GM20431 (cell line): ENCODE data around the gene HPCAL1.
"Not testable (repeated sequence)": the region's sequence is repeated elsewhere in the genome, so short reads cannot be mapped to it uniquely, and the experiment has no call there.

Experiments used
- in situ Hi-C: fragments of 300-500 bp; cut with MseI, MboI; formaldehyde crosslinking; loops from one replicate; pipeline ENCODE4 v1.15.0; 2020; ENCODE audit warnings: low sequenced_read_pairs; ENCODE audit not compliant: unreplicated experiment

HPCAL1 gene

DNA sequence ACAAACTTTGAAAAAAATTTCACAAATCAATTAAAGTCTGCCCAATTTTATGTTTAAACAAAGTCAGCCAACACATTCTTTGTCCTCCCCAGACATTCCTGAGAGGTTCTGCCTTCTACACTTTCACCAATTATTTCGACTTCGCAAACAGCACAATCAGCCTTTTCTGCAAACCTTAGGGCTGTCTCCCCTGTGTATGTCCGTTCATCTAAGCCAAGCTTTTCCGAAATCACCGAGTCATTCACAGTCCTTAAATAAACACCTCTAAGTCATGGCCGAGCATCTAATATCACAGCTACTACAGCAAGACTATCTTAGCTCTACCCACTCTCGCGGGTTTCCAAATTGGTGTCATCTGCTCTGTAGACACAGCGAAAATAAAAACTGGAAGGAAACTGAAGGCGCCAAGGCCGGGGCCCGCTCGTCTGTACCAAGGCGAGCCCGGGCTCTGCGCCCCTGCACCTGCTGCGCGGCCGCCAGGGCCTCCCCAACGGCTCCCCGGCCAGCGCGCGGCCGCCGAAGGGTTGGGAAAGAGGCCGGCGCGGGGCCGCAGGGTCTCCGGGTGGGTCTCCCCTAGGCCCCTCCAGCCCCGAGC is 144.7 kb downstream of the HPCAL1 start:
- in situ Hi-C loops, result loop anchor here (10.0 kb wide), 1 partner anchor 313 kb away; no protein-coding TSS in a partner anchor

DNA sequence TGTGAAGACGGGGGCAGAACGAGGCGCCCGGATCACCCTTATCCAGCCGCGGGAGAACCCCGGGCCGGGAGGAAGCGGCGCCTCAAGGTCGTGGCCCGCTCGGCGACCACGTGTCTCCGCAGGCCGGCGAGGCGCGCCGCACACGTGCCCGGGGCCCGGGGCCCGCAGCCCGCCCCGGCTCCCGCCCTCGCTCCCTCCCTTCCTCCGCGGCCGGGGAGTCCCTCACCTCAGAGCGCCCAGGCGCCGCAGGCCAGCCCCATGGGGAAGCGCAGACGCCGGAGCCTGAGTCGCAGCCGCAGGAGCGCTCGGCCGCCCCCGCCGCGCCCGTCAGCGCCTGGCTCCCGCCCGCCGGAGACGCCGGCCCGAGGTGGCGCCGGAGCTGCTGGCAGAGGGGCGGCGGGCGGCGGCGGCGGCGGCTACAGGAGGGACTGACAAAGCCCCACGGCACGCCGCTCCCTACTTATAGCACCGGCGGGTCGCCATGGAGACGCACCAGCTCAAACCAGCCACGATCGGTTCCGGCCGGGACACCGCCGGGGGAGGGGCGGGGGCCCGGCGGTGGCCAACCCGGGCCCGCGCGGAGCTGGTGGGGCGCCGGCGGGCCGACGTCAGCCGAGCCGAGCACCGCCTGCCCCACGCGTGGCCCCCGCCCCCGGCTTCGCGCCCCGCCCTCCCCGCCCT is 145.3 kb downstream of the HPCAL1 start, which contains the start of gene ODC1:
Gene ODC1, minus strand, starts transcription at position 433 of the 681 bp plus-strand sequence. CDS start 3,295 bp downstream, outside the sequence.
- in situ Hi-C loops, result loop anchor here (10.0 kb wide), 1 partner anchor 313 kb away; no protein-coding TSS in a partner anchor

DNA sequence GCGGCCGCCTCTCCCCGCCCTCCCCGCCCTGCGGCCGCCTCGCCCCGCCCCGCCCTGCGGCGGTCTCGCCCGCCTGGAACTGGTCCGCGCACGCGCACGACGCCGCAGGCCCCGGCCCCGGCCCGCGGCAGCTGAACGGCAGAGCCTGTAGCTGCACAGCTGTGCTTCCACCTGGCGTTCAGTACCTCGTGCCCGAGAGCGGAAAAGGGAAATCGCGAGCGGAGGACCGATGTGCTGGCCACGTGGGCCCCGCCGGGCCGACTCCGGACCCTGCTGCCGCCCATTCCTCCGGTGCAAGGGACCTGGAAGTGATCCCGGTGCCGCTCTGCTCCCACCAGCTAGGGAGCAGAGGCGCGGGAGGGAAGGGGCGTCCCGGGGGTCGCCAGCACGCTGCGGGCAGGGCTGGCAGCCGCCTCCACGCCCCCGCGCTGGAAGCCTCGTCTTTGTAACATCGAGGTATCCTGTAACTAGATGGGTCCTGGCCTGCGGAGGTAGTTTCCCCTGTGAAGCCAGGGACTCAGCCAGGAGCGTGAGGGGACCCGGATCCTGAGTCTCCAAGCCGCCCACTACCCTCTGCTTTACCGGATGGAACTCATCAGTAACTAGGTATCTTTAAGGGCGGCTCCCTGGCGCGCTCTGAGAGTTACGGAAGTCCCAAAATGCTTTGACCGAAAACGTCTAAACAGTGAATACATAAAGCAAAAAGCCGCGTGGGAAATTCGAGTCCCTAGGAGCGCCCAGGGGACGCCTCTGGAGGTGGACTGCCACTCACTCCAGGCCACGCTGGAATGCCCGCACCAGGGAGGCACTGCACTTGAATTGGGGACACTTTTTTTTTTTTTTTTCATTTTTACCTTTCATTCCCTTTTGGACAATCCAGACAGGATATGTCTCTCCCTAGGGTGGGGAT is 146.1 kb downstream of the HPCAL1 start:
- in situ Hi-C loops, result loop anchor here (10.0 kb wide), 1 partner anchor 314 kb away; no protein-coding TSS in a partner anchor

DNA sequence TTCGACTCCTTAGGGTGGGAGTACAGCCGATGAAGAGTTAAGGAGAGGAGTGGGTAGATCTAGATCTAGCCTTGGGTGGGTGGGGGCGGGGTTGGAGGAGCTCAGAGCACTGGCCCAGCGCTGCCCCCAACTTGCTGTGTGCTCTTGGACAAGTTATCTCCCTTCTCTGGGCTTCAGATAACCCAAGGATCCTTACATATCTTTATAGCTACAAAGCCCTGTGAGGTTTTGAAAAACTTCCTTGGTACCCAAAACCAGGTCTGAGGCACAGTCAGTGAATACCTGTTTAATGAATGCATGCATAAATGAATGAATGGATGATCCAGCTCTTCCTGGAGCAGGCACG is 146.8 kb downstream of the HPCAL1 start:
- in situ Hi-C loops, result loop anchor here (10.0 kb wide), 1 partner anchor 315 kb away; no protein-coding TSS in a partner anchor

DNA sequence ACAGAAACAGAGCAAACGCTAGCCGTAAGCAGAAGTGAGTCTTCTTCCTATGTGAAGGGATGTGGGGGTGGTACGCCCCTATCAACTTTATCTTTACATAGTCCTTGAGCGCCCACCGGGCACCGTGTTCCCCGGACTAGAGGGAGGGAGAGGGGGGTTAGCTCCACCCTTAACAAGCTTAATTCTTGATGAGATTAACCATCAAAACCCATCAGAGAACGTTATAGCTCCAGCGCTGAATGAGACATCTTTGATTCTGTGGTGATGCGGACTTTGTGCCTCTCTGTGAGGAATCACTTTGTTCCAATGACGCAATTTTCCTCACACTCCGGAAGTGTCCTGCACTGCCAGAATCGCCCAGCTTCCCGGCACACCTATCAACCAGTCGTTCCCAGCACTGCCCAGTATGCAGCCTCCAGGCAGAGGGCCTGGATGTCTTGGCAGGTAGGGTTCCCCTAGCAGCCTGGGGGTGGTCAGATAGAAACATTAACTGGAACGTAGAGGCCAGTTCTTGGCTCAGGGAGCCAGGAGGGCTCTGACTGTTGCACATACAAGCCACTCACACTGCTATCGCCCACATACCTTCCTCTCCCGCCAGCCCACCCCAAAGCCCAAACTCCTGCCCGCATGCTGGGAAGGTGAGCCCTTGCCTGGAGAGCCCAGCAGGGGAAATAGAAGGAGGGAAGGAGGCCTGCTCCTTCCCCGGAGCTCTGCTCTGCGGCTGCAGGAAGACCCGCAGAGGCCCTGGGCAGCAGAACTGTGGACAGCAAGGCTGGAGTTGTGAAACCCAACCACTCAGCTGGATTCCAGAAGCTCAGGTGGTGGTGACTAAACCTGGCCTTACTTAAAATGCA is 147.4 kb downstream of the HPCAL1 start:
- in situ Hi-C loops, result loop anchor here (10.0 kb wide), 1 partner anchor 315 kb away; no protein-coding TSS in a partner anchor

DNA sequence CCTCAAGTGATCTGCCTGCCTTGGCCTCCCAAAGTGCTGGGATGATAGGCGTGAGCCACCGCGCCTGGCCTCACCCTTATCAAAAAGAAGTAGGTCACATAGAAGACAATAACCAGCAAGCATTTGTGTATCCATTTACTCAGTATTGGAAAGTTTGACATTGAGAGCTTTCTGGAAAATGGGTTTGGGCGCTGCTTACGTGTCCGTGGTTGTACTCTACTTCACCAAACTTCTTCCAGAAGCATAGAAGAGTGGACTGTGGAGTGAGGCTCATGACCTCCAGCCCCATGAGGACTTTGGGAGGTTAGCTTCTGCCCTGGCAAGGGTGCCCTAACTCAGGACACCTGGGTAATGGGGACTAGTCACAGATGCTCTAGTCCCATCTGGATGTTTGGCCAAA is 149.1 kb downstream of the HPCAL1 start:
- in situ Hi-C loops, result no loop called here

DNA sequence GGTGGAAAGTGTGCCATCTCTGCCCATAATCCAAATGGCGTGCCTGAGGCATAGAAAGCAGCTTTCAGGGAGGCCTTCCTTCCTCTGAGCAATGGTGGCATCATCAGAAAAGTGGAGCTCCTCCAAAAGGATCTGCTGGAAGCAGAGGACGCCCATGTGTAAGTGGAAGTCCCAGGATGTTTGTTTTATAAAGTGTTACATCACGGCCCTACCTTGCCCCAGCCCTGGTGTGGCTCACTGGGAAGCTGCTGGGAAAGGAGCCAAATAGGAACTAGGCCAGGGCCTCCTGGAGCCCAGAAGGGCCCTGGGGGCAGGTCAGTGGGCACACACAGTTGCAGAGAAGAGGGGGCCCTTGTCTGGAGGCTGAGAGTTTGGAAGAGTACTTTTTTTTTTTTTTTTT is 149.6 kb downstream of the HPCAL1 start:
- in situ Hi-C loops, result no loop called here

DNA sequence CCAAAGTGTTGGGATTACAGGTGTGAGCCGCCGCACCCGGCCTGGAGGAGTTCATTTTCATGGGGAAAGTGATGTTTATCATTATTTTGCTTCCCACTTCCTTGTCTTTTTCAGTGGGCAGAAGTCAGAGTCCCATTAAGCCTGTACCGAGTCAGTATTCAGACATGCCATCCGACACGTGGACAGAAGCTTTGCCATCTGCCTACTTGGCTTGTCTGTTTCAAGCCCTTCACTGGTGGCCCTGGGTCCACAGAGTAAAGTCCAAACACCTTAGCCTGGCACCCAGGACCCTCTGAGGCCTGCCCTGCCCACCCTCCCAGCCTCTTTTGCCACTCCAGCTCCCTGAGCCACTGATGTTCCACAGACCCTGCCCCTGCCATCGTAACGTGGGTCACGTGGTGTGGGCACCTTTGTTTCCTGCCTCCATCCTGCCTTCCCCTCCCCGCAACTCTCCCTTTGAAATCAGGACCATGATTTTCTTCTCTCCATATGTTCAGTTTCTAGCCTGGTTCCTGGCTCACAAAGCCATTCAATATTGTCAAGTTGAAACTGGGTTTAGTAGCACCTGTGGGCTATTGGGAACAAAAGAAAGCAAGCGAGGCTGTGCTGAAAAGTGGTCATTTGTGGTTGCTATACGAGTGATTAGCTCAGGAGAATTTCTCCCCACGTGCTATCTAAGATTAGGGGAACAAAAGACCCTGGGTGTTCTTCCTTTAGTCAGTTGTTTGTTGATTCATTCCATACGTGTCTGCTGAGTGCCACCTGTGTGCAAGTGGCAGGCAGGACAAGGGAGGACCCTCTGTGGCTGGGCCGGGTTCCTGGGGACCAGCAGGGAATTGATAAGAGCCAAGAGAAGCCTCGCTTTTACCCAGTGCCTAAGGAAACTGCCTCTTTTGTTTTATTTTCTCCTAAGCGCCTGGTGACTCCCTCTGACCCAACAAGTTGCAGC is 150.5 kb downstream of the HPCAL1 start:
- in situ Hi-C loops, result no loop called here

DNA sequence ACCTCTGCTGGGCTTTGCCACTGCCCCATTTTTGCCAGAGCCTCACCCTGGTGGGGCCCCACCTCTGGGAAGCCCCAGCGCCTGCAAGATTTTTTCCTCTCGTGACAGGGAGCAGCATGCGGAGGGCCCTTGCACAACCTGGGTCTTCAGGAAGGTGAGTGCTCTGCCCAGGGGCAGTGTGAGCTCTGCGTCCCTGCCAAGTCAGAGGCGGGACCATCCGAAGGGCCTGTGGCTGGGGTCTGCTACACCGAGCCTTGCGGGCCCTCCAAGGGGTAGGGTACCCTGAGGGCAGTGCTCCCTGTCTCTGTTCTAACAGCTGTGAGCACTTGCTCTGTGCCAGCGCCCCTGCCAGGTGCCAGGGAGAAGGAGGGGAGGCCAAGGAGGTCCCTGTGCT is 151.2 kb downstream of the HPCAL1 start:
- in situ Hi-C loops, result no loop called here

DNA sequence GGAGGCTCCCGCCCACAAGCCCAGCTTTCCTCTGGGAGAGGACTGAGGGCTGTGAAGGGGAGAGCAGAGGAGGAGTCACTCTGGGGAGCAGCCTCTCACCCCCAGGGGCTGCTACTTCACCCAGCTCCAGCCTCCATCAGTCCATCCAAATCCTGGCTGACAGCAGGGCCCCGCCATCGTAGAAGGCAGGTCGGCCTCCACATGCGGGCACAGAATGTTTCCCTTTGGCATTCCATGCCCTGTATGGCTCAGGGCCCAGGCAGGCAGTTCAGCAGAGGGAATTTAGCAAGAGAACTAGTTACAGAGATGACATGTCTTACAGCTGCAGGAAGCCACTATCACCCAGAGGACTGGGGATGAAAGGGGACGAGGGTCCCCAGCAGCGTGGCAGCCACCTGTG is 151.8 kb downstream of the HPCAL1 start:
- in situ Hi-C loops, result no loop called here

DNA sequence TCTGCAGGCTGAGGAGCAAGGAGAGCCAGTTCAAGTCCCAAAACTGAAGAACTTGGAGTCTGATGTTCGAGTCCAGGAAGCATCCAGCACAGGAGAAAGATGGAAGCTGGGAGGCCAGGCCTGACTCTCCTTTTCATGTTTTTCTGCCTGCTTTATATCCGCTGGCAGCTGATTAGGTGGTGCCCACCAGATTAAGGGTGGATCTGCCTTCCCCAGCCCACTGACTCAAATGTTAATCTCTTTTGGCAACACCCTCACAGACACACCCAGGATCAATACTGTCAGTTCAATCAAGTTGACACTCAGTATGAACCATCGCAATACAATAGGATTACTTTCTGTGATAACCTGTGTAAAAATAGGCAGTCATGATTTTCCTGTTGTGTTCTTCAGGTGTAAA is 154.5 kb downstream of the HPCAL1 start:
- in situ Hi-C loops, result not testable (repeated sequence)

DNA sequence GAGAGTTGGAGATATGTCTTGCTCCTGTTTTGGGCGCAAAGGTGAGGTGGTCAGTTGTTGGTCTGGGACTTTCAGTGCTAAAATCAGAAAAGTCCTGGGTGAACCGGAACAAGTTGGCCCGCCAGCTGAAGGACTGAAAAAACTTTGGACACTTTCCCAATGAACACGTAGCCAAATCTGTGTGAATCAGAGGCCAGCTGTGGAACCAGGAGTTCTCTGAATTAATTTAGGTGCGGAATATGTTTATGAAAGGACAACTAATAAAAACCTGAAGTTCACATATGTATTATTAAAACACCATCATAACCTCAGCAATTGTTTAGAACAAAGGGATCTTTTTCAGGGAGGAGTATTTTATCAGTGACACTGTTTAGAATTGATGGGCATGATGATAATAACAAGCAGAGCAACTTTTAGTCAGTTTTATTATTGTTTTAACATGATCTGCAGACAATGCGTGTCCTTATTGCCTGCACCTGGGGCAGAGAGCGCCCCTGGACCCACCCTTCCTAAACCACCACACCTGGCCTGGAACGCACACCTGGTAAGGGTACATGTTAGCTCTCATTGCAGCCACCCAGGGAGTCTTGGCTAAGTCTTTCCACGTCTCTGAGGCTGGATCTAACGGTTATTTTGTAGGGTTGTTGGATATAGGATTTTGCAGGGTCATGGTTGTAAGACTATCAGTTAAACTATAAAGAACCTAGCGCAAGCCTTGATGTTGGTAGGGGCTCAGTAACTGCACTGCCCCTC is 155.3 kb downstream of the HPCAL1 start:
- in situ Hi-C loops, result no loop called here

DNA sequence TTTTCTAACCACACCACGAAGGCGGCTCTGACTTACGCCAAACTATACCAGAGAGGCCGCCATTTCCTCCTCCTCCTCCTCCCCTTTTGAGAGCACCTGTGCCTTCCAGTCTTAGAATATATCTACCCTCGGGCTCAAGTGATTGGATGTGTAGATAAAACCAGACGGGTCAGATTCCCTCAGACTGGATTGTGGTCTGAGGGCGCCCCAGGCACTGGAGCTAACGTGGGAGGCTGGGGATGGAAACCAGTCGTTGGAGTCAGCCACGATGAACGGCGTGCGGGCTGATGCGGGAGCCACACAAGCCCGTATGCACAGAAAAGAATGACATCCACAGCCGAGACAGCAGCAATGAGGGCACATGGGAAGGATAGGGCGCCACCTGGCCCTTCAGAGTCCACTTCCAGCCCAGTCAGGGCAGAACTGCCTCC is 157.7 kb downstream of the HPCAL1 start:
- in situ Hi-C loops, result no loop called here

DNA sequence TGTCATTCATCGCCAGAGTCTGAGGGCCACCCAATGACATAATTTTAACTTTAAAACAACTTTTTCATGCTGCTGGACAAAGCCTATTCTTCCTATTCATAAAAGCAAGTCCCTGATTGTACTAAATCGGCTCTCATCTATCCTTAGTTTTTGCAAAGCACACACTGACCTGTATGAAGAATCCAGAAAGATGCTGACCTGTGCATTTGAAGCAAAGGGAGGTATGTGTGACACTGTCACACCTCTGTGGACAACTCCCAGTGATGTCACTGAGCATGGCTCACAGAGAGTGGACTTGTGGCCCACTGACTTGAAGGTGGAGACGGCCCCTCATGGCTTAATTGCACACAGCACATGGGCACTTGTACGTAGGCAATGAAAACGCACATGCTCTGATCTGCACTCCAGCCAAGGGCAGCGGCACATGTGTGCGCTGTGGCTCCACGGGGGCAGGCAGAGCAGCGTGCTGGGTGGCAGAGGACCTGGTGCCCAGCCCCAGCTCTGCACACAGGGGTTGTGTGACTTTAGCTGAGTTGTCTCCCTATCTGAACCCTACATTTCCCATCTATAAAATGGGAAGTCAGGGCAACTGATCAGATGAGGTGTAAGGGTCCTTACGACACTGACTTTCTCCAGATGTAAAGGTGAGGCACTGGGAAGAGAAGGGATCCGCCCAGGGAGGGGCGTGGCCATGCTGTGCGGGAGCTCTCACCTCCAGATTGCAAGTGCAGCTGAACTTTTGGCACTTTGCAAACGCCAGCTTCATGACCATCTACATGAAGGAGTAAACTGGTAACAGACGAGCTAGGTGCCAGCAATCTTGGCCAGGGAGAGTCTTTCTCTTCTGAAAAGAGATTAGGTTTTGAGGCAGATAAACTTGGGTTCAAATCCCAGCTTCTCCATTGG is 159.7 kb downstream of the HPCAL1 start:
- in situ Hi-C loops, result no loop called here

DNA sequence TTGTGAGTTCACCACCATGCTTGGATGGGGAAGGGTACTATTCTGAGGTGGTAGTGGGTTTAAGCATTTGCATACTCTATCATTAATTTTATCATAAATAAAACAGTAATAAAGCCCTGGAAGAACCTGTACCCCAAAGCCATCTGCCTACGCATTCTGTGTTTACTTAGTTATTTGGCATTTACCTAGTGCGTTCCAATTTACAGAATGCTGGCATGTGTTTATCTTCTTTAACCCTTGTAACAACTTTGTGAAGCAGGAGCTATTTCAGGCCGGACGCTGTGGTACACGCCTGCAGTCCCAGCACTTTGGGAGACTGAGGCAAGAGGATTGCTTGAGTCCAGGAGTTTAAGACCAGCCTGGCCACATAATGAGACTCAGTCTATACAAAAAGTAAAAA is 163.2 kb downstream of the HPCAL1 start:
- in situ Hi-C loops, result no loop called here

DNA sequence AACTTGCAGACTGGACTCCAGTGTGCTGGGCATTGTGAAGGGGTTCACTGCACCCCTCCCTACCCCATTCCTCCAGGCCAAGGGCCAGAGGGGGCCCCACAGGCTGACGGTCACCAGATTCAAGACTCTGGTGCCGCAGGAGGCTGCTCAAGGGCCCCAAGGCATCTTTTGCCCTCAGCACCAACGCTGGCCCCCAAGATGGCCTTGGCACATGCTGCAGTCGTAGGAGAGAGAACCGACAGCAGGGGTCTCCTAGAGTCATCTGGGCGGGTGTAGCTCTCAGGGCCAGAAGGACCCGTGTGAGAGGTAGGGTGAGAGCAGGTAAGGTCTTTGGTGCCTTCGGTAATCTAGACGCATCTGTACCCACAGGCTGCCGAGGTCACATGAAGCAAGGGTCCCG is 164.1 kb downstream of the HPCAL1 start:
- in situ Hi-C loops, result no loop called here

DNA sequence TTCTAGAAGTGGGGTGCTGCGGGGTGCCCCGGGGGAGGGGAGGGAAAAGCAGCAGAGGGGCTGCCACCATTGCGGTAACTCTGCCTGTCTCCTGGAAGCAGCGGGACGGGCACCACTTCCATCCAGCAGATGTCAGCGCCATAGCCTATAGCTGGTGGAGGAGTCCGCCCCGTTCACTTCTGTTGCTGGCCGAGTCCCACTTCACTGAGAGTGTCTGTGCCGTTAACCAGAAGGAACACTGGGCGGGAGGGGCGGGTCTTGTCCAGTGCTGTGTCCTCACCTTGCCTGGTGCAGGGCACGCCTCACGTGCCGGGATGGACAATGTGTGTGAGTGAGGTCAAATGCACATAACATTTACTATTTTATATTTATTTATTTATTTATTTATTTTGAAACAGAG is 164.7 kb downstream of the HPCAL1 start:
- in situ Hi-C loops, result no loop called here
